ENCODE measurements around the gene PYROXD2. TPM values are rescaled to one million over a fixed set of nuclear protein-coding genes. Genes with fewer than 3 reads are reported as not detected.
A peak's percentile ranks its signal among the peaks of the same experiment; 100 is the strongest.

PYROXD2 gene
- total and polyA plus RNA-seq, 7 donors = 0.60 to 11.9 (median 8.0) TPM

DNA sequence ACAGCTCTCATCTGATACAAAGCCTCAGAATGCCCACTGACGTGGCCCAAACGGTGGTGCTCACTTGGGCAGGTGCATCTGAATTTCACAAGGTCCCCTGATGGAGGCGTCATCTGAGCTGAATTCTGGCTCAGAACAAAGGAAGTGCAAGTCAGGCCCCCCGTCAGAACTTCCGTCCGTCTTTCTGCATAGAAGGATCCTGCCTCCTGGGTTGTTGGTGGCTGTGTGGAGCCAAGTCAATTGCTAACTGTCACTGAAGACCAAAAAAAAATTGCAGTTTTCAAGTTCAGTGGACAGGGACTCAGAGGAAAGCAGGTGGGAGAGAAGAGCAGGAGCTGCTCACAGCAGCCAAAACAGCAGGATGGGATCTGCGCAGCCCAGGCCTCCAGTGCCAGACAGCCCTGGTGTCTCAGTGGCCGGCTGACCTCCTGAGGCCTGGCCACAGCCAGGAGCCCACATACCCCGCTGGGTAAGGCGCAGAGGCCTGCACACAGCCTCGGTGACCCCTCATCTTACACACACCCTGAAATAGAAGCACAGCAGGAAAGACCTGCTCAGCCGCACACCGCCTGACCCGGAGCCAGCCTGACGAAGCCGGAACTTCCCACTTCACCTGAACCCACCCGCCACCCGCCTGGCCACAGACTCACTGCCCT lies 49.4 kb downstream of the PYROXD2 start:
- no peaks in the 10 kb centered on the region for H3K27me3 ChIP-seq
- TF ChIP-seq POLR2AphosphoS5 (IDR thresholded peaks at IDR 0.05) (no peak), EP300 (IDR thresholded peaks at IDR 0.05) (no peak), POLR2A (IDR thresholded peaks at IDR 0.05) (no peak)
- TF ChIP-seq, protein P1, sequence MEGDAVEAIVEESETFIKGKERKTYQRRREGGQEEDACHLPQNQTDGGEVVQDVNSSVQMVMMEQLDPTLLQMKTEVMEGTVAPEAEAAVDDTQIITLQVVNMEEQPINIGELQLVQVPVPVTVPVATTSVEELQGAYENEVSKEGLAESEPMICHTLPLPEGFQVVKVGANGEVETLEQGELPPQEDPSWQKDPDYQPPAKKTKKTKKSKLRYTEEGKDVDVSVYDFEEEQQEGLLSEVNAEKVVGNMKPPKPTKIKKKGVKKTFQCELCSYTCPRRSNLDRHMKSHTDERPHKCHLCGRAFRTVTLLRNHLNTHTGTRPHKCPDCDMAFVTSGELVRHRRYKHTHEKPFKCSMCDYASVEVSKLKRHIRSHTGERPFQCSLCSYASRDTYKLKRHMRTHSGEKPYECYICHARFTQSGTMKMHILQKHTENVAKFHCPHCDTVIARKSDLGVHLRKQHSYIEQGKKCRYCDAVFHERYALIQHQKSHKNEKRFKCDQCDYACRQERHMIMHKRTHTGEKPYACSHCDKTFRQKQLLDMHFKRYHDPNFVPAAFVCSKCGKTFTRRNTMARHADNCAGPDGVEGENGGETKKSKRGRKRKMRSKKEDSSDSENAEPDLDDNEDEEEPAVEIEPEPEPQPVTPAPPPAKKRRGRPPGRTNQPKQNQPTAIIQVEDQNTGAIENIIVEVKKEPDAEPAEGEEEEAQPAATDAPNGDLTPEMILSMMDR (IDR thresholded peaks at IDR 0.05) = no peak
- DNase-seq = no peak
- 87 to 90% methylated on average over 18 of the region's 18 CpGs for WGBS, 2 donors
- no peak overlapping the region for H3K4me3 ChIP-seq
- peaks cover 0 to 8% (median 0%) of the 10 kb centered on the region in 4 donors for H3K4me1 ChIP-seq
- no peaks in the 10 kb centered on the region for H3K36me3 ChIP-seq
- intact Hi-C loops (cut with DNase I) = no loop called here
- H3K27ac ChIP-seq = no peak overlapping the region
- no peaks in the 10 kb centered on the region for H3K9me3 ChIP-seq

DNA sequence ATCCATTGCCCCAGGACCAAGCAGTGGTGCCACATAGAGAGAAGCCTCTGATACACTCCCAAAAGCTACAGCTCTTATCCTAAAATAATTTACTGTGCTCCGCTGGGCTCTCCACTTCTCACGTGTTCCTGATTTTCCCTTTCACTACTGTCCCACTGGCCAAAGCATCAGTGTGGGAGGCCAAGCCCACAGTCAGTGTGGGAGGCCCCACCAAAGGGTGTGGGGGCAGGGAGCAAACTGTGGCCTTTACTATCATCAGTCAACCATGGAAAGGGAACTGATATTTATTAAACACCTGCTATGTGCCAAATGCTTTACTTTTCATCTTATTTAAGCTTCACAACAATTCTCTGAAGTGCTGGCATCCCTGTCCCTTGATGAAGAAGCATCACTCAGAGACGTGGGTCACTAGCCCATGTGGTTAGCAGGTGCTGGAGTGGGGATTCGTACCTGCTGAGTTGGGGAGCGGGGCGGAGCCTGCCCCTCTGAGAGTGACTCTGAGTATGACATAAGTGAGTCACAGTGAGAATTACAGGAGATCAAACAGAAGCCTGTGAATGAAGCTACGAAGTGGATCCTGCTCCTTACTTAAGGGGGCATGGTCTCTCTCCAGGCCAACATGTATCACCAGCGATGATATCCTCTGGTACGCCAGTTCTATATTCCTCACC lies 50.4 kb downstream of the PYROXD2 start:
- Histone ChIP-seq H3K27me3 (no peaks in the 10 kb centered on the region), H3K36me3 (no peaks in the 10 kb centered on the region), H3K9me3 (no peaks in the 10 kb centered on the region), H3K4me3 (no peak overlapping the region), H3K27ac (no peak overlapping the region), H3K4me1 (peaks cover 0 to 8% (median 0%) of the 10 kb centered on the region in 4 donors)
- TF ChIP-seq POLR2AphosphoS5 (IDR thresholded peaks at IDR 0.05) (no peak), EP300 (IDR thresholded peaks at IDR 0.05) (no peak), POLR2A (IDR thresholded peaks at IDR 0.05) (no peak)
- TF ChIP-seq, protein P1 (IDR thresholded peaks at IDR 0.05) = no peak
- intact Hi-C loops (cut with DNase I) = no loop called here
- DNase-seq = no peak
- 88 to 92% methylated on average over 9 of the region's 9 CpGs for WGBS, 2 donors

DNA sequence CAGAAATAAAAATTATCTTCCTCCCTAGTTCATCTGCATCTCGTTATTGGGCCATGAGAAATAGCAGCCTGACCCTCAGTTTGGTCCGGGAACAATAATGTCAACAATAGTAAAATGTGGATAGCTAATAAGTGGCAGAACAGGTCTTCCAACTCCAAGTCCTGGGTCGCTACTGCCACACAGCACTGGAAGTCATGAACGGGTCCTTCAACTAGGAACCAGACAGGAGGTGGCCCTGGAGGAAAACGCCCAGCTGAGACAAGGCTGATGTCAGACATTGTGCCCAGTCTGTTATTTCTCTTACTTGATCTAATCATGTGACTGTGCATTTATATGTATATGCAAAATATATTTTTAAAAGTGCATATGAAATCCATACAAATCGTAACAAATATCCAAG lies 51.8 kb downstream of the PYROXD2 start:
- no peak for DNase-seq
- TF ChIP-seq EP300 (IDR thresholded peaks at IDR 0.05) (no peak), POLR2AphosphoS5 (IDR thresholded peaks at IDR 0.05) (no peak), POLR2A (IDR thresholded peaks at IDR 0.05) (no peak)
- TF ChIP-seq, protein P1 (IDR thresholded peaks at IDR 0.05) = no peak
- 34 to 74% methylated on average over 6 of the region's 6 CpGs for WGBS, 2 donors
- Histone ChIP-seq H3K4me3 (no peak overlapping the region), H3K9me3 (no peaks in the 10 kb centered on the region), H3K27ac (no peak overlapping the region), H3K4me1 (peaks cover 0 to 8% (median 0%) of the 10 kb centered on the region in 4 donors), H3K27me3 (no peaks in the 10 kb centered on the region), H3K36me3 (no peaks in the 10 kb centered on the region)
- intact Hi-C loops (cut with DNase I) = no loop called here

DNA sequence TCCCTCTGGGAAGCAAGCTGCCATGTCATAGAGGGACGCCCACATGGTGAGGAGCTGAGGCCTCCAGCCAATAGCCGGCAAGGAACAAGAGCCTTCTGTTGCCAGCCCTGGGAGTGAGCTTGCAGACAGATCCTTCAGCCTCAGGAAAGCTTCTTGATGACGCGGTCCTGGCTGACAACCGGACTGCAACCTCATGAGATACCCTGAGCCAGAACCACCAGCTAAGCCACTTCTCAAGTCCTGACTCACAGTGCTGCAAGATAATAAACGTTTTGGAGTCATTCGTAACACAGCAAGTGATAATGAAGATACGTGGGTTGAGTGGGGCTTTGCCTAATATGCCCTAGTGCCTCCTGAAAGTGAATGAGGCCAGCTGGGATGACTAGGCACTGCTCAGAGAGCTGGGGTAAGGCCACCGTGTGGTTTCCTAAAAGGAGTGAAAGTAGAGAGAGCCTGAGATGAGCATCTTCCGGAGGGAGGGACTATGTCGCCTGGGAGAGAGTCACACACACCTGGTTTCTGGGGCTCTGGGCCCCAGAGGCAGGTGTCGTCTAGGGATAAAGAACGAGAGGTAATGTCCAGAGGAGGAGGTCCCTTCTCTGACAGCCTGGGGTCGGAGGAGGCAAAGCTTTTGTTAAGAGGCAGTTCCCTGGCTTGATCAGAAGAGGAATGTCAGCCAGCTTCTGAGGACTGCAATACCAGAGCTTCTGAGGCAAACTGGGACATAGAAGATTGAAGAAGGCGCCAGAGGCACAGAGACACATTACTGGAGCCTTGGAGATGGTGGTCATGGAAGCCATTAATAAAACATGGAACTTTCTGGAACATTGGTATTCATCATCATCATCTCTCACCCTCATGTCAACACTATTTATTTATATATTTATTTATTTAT lies 53.6 kb downstream of the PYROXD2 start:
- DNase-seq = peak; percentile 89
- WGBS, 2 donors = 64 to 79% methylated on average over 15 of the region's 15 CpGs

More for the DNA sequence above, 53.6 kb downstream of the PYROXD2 start:
- H3K27me3 ChIP-seq = no peaks in the 10 kb centered on the region
- H3K4me3 ChIP-seq = peak overlapping the region in 1 of 4 donors; percentile 5
- peak overlapping the region; percentile 61 to 75 (median 68) for H3K27ac ChIP-seq
- peak in 2 of 4 donors; percentile 36 to 39 for TF ChIP-seq POLR2AphosphoS5 (IDR thresholded peaks at IDR 0.05)
- TF ChIP-seq POLR2A (IDR thresholded peaks at IDR 0.05) = no peak
- H3K9me3 ChIP-seq = no peaks in the 10 kb centered on the region
- H3K36me3 ChIP-seq = no peaks in the 10 kb centered on the region
- intact Hi-C loops (cut with DNase I) = no loop called here
- peaks cover 0 to 8% (median 0%) of the 10 kb centered on the region in 4 donors for H3K4me1 ChIP-seq
